Measurements from ENCODE around the gene NKTR. TPM values are rescaled to one million over a fixed set of nuclear protein-coding genes. Genes with fewer than 3 reads are reported as not detected.

The NKTR gene
- total RNA-seq, 1 donor from 2014 or later = 142 TPM

- Mint-ChIP-seq H3K9me3 (ENCODE audit: low read depth) (no peaks in the 10 kb centered on the region), H3K4me1 (ENCODE audit: low read depth) (no peaks in the 10 kb centered on the region), H3K36me3 (ENCODE audit: insufficient read depth) (no peaks in the 10 kb centered on the region), H3K4me3 (ENCODE audit: low read depth) (no peak overlapping the region), H3K27me3 (peaks cover 22% of the 10 kb centered on the region), H3K27ac (no peak overlapping the region)
- TF ChIP-seq, protein P1, sequence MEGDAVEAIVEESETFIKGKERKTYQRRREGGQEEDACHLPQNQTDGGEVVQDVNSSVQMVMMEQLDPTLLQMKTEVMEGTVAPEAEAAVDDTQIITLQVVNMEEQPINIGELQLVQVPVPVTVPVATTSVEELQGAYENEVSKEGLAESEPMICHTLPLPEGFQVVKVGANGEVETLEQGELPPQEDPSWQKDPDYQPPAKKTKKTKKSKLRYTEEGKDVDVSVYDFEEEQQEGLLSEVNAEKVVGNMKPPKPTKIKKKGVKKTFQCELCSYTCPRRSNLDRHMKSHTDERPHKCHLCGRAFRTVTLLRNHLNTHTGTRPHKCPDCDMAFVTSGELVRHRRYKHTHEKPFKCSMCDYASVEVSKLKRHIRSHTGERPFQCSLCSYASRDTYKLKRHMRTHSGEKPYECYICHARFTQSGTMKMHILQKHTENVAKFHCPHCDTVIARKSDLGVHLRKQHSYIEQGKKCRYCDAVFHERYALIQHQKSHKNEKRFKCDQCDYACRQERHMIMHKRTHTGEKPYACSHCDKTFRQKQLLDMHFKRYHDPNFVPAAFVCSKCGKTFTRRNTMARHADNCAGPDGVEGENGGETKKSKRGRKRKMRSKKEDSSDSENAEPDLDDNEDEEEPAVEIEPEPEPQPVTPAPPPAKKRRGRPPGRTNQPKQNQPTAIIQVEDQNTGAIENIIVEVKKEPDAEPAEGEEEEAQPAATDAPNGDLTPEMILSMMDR (IDR thresholded peaks at IDR 0.05; ENCODE audit: unreplicated experiment) = no peak
- DNase-seq (ENCODE audit: low spot score, unreplicated experiment) = no peak
Measured at GRCh38 chr3:42685891-42686820, 85.7 kb downstream of the NKTR start.

DNA sequence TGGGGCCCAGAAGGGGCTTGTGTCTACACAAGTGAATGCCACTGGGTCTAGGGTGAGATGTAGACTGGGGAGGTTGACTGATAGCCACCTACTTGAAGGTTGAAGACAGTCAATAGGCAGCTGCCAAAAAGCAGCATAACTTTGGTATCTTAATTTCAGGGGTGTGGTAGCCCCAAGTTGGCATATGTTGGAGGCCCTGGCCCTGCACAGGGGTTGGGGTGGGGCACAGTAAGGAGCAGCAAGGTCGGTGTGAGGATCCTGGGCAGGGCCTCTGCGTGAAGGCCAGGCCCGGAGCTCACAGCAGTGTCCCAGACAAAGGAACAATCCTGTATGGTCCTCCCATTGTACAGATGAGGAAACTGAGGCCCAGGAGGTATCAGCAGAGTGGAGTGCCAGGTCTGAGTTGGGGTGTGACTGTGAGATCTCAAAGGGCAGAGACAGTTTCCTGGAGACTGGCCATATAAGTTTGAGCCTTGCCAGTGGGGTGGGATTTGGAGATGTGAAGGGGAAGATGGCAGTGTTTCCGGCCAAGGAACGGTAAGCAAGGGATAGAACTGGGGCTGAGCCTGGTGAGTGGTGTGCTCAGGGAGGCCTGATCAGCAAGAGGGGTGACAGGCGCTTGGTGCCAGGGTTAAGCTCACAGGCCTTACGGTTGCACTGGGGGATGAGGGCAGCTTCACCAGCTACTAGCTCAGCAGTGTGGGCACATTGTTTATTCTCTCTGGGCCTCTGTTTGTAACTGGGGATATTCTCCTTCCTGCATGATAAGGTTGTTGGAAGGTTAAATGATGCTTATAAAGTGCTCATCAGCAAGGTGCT lies 86.6 kb downstream of the NKTR start:
- H3K27ac Mint-ChIP-seq = no peak overlapping the region
- no peak overlapping the region for H3K4me3 Mint-ChIP-seq (ENCODE audit: low read depth)
- TF ChIP-seq, protein P1 (IDR thresholded peaks at IDR 0.05; ENCODE audit: unreplicated experiment) = no peak
- no peaks in the 10 kb centered on the region for H3K4me1 Mint-ChIP-seq (ENCODE audit: low read depth)
- DNase-seq (ENCODE audit: low spot score, unreplicated experiment) = no peak
- H3K9me3 Mint-ChIP-seq (ENCODE audit: low read depth) = no peaks in the 10 kb centered on the region
- H3K36me3 Mint-ChIP-seq (ENCODE audit: insufficient read depth) = no peaks in the 10 kb centered on the region
- peaks cover 19% of the 10 kb centered on the region for H3K27me3 Mint-ChIP-seq

DNA sequence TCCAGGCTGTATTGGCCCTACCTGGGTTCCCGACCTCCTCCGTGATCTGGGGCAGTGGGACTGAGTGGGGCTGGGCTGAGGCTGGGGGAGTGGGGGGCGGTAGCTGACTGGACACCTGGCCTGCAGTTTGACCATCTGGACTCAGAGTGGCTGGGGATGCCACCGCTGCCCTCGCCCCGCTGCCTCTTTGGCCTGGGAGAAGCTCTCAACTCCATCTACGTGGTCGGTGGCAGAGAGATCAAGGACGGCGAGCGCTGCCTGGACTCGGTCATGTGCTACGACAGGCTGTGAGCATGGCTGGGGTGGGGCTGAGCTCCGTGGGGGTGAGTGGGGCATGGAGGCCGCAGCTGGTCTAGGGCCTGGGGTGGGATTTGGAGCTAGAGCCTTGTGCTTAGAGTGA lies 87.5 kb downstream of the NKTR start:
- peaks cover 15% of the 10 kb centered on the region for H3K27me3 Mint-ChIP-seq
- H3K9me3 Mint-ChIP-seq (ENCODE audit: low read depth) = no peaks in the 10 kb centered on the region
- H3K27ac Mint-ChIP-seq = no peak overlapping the region
- H3K4me1 Mint-ChIP-seq (ENCODE audit: low read depth) = no peaks in the 10 kb centered on the region
- TF ChIP-seq, protein P1 (IDR thresholded peaks at IDR 0.05; ENCODE audit: unreplicated experiment) = no peak
- no peak for DNase-seq (ENCODE audit: low spot score, unreplicated experiment)
- H3K36me3 Mint-ChIP-seq (ENCODE audit: insufficient read depth) = no peaks in the 10 kb centered on the region
- no peak overlapping the region for H3K4me3 Mint-ChIP-seq (ENCODE audit: low read depth)

DNA sequence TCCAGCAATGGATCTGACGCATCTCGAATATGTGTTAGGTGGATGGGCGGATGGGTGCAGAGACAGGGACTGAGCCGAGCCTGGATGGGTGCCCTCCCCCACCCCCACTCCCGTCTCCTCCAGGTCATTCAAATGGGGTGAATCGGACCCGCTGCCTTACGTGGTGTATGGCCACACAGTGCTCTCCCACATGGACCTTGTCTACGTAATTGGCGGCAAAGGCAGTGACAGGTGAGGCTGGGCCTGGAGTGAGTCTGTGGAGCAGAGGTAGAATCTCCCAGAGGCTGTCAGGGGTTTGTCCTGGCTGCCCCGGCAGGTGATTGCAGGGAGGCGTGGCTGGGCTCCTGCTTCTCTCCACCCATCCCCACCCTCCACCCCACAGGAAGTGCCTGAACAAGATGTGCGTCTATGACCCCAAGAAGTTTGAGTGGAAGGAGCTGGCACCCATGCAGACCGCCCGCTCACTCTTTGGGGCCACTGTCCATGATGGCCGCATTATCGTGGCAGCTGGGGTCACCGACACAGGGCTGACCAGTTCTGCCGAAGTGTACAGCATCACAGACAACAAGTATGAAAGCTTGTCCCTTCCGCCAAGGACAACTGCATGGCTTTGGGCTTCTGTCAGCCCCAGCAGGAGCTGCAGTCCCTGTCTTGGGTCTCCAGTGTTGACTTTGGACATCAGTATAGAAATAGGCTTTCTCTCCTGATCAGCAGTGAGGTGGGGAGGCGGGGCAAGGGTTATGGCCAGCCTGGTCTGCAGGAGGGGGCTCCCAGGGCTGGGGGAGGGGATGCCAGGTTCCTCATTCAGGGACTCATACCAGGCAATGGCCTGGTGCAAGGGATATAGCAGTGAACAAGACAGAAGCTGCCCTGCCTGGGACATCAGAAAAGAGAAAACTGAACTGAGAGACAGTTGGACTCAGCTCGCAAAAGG lies 88.3 kb downstream of the NKTR start:
- DNase-seq (ENCODE audit: low spot score, unreplicated experiment) = no peak
- Mint-ChIP-seq H3K4me1 (ENCODE audit: low read depth) (no peaks in the 10 kb centered on the region), H3K4me3 (ENCODE audit: low read depth) (no peak overlapping the region), H3K36me3 (ENCODE audit: insufficient read depth) (no peaks in the 10 kb centered on the region), H3K27me3 (peaks cover 14% of the 10 kb centered on the region), H3K27ac (no peak overlapping the region), H3K9me3 (ENCODE audit: low read depth) (no peaks in the 10 kb centered on the region)
- TF ChIP-seq, protein P1 (IDR thresholded peaks at IDR 0.05; ENCODE audit: unreplicated experiment) = no peak

Measured in progenitor cell of endocrine pancreas (in vitro differentiated cells).